ENCODE data around the gene GTF3A. TPM values are rescaled to one million over a fixed set of nuclear protein-coding genes. Genes with fewer than 3 reads are reported as not detected.

GTF3A gene
- total RNA-seq, 1 experiment from 2014 or later: 95.0 TPM

GRCh38 chr13:27415116-27415515 lies 9.3 kb upstream of the GTF3A start:
- Mint-ChIP-seq H3K36me3 (ENCODE audit: insufficient read depth, unreplicated experiment) (no peaks in the 10 kb centered on the region), H3K27ac (ENCODE audit: unreplicated experiment) (no peak overlapping the region), H3K27me3 (ENCODE audit: unreplicated experiment) (peaks cover 77% of the 10 kb centered on the region), H3K4me1 (ENCODE audit: low read depth, unreplicated experiment) (no peaks in the 10 kb centered on the region), H3K4me3 (ENCODE audit: low read depth, unreplicated experiment) (no peak overlapping the region), H3K9me3 (ENCODE audit: low read depth, unreplicated experiment) (no peaks in the 10 kb centered on the region)
- DNase-seq: no peak
- BruUV-seq (replicated peaks): no TSS peak
- no peak for TF ChIP-seq CTCF (IDR thresholded peaks at IDR 0.05; ENCODE audit: unreplicated experiment)
- intact Hi-C loops (cut with micrococcal nuclease; ENCODE audit: unreplicated experiment): no loop called here
- CTCF ChIA-PET: no interaction called here

- intact Hi-C loops (cut with micrococcal nuclease; ENCODE audit: unreplicated experiment): no loop called here
- Mint-ChIP-seq H3K27ac (ENCODE audit: unreplicated experiment) (no peak overlapping the region), H3K4me3 (ENCODE audit: low read depth, unreplicated experiment) (no peak overlapping the region), H3K27me3 (ENCODE audit: unreplicated experiment) (peaks cover 44% of the 10 kb centered on the region), H3K9me3 (ENCODE audit: low read depth, unreplicated experiment) (no peaks in the 10 kb centered on the region), H3K4me1 (ENCODE audit: low read depth, unreplicated experiment) (no peaks in the 10 kb centered on the region), H3K36me3 (ENCODE audit: insufficient read depth, unreplicated experiment) (no peaks in the 10 kb centered on the region)
- no peak for TF ChIP-seq CTCF (IDR thresholded peaks at IDR 0.05; ENCODE audit: unreplicated experiment)
- DNase-seq: no peak
- no TSS peak for BruUV-seq (replicated peaks)
- CTCF ChIA-PET: no interaction called here
These were observed 5.1 kb upstream of the GTF3A start for GRCh38 chr13:27419328-27419727.

- Mint-ChIP-seq H3K4me1 (ENCODE audit: low read depth, unreplicated experiment) (peaks cover 15% of the 10 kb centered on the region), H3K27me3 (ENCODE audit: unreplicated experiment) (peaks cover 24% of the 10 kb centered on the region), H3K4me3 (ENCODE audit: low read depth, unreplicated experiment) (no peak overlapping the region), H3K9me3 (ENCODE audit: low read depth, unreplicated experiment) (no peaks in the 10 kb centered on the region), H3K27ac (ENCODE audit: unreplicated experiment) (no peak overlapping the region), H3K36me3 (ENCODE audit: insufficient read depth, unreplicated experiment) (peaks cover 15% of the 10 kb centered on the region)
- no TSS peak for BruUV-seq (replicated peaks)
- no peak for TF ChIP-seq CTCF (IDR thresholded peaks at IDR 0.05; ENCODE audit: unreplicated experiment)
- CTCF ChIA-PET: no interaction called here
- DNase-seq: no peak
- intact Hi-C loops (cut with micrococcal nuclease; ENCODE audit: unreplicated experiment): no loop called here
These were observed 3.1 kb upstream of the GTF3A start for GRCh38 chr13:27421101-27421871.

GRCh38 chr13:27423333-27423732 lies 1.1 kb upstream of the GTF3A start:
- Mint-ChIP-seq H3K9me3 (ENCODE audit: low read depth, unreplicated experiment) (no peaks in the 10 kb centered on the region), H3K36me3 (ENCODE audit: insufficient read depth, unreplicated experiment) (peaks cover 26% of the 10 kb centered on the region), H3K4me3 (ENCODE audit: low read depth, unreplicated experiment) (no peak overlapping the region), H3K4me1 (ENCODE audit: low read depth, unreplicated experiment) (peaks cover 30% of the 10 kb centered on the region), H3K27ac (ENCODE audit: unreplicated experiment) (no peak overlapping the region), H3K27me3 (ENCODE audit: unreplicated experiment) (peaks cover 16% of the 10 kb centered on the region)
- CTCF ChIA-PET: no interaction called here
- no peak for TF ChIP-seq CTCF (IDR thresholded peaks at IDR 0.05; ENCODE audit: unreplicated experiment)
- intact Hi-C loops (cut with micrococcal nuclease; ENCODE audit: unreplicated experiment): no loop called here
- no TSS peak for BruUV-seq (replicated peaks)
- DNase-seq: no peak

Measured in Calu3 (cell line).